Measurements from ENCODE around the gene TEX9. TPM values are rescaled to one million over a fixed set of nuclear protein-coding genes. Genes with fewer than 3 reads are reported as not detected.

TEX9 gene
- 0.58 and 1.9 TPM in 2 replicates for total RNA-seq

DNA sequence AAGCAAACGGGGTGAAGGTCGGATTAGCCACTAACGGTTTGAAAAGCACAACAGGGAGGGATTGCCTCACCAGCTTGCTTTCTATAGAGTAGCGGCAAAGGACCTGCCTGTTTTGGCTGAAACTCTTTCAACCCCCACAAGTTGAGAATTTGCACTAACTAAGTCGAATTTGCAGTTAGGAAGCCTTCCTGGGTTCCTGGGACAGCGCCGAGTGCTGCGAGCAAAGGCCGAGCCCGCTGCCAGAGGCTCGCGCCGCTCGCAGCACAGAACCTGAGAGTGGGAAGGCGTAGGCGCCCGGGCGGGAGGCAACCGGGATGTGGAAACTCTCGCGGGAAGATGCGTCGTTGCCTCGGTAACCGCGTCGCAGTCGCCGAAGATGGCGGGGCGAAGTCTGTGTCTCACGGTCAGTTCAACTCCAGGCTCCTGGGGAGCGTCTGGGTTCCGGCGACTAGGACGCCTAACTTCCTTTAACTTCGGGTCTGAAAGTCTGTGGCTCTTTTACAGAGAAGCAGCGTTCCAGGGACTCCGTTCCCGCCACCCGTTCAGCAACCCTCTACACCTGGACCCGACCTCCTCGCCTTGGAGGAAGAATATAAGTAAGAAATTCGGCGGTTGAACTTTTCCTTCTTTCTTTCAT lies at the start of gene TEX9:
TEX9 (plus strand) TSS at position 352 of the 637 bp plus-strand sequence; CDS start at position 377, 25 bp downstream.

DNA sequence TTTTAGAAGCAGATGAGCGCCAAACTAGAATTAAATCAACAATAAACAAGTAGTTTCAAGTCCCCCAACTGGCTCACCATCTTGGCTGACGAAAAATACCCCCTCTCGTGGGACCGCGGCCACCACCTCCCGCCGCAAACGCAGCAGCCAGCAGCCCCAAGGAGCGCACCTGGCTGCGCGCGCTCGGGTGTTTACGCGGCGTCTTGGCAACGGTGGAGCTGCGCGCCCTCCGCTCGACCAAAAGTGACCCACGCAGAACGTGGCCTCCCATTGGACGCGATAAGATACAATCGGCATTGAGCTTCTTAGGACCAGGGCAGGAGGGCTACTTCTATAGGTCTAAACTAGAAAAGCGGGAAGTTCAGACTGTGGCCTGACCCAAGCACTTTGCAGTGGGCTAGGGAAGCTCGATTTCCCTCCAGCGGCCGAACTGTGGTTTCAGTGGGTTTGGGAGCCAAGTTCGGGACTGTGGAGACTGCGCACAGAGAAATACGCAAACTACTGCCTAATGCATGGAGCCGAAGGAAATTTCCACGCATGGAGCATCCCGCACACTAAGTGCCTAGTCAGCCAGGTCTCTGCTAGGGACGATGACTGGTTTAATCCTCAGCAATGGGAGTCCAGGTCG lies 99.8 kb downstream of the TEX9 start, which contains the start of gene MNS1:
MNS1 (minus strand) TSS at position 245 of the 628 bp plus-strand sequence; CDS start at position 80, 165 bp downstream.

Other genes with a start within 250 kb of the TEX9 start
- 4.9 and 5.5 TPM in 2 replicates for gene RFX7, start 121.5 kb upstream of the TEX9 start, total RNA-seq
- gene MNS1, start 99.7 kb downstream of the TEX9 start, total RNA-seq, result 3.2 and 3.7 TPM in 2 replicates

All from myometrial cell (primary cell).